MM.1S (cell line): ENCODE results near the gene DEDD.

Experiments used
- CTCF ChIP-seq: fragments of 300-600 bp; sonication (generic); IDR thresholded peaks from 2 replicates; pipeline ENCODE4 v1.5.1; 2016; ENCODE audit warnings: antibody characterized with exemption, low read length, mixed read lengths
- EZH2 ChIP-seq: fragments of 300-600 bp; sonication (generic); optimal IDR thresholded peaks from 2 replicates; pipeline ENCODE3; 2017; ENCODE audit warnings: low read depth, mild to moderate bottlenecking, antibody characterized with exemption, low read length, mixed read lengths

GRCh38 chr1:161157867-161158266 lies 25.4 kb upstream of the DEDD start:
- TF ChIP-seq CTCF = no peak
- no peak for TF ChIP-seq EZH2
